CD14-positive monocyte (primary cell): ENCODE results near the gene PARP8. TPM values are rescaled to one million over a fixed set of nuclear protein-coding genes. Genes with fewer than 3 reads are reported as not detected.
A peak's percentile ranks its signal among the peaks of the same experiment; 100 is the strongest.

ENCODE experiments used
- DNase-seq, 3 donors: peaks; one replicate each; pipeline ENCODE4 v3.0.0-alpha.2; 2011 to 2022
- H2AFZ ChIP-seq: 2 replicates; pipeline ENCODE4 v1.6.0; 2012; ENCODE audit warnings: mild to moderate bottlenecking, low read depth, low read length, inconsistent platforms; ENCODE audit not compliant: insufficient read depth, poor library complexity, severe bottlenecking
- H3K27ac ChIP-seq, 2 donors: 1 replicate in 1 of 2; 2 replicates in 1 of 2; pipeline ENCODE4 v1.5.1; 2012 to 2013; ENCODE audit warnings: low read length in 2 of 2, control low read depth in 1 of 2, inconsistent platforms in 1 of 2, low read depth in 1 of 2, mild to moderate bottlenecking in 1 of 2
- H3K27me3 ChIP-seq, 2 donors: one replicate each; pipeline versions ENCODE4 v1.6.0 to v1.6.1; 2011 to 2013; ENCODE audit warnings: low read length in 2 of 2; ENCODE audit not compliant: control insufficient read depth in 2 of 2, insufficient read depth in 2 of 2
- H3K36me3 ChIP-seq, 2 donors: replicated peaks in 1 of 2; 1 replicate in 1 of 2; 2 replicates in 1 of 2; pipeline versions ENCODE4 v1.5.1 to v1.6.1; 2012 to 2013; ENCODE audit warnings: low read length in 2 of 2, control low read depth in 1 of 2, inconsistent platforms in 1 of 2, mild to moderate bottlenecking in 1 of 2; ENCODE audit not compliant: insufficient read depth in 2 of 2, control insufficient read depth in 1 of 2
- H3K4me1 ChIP-seq, 2 donors: 1 replicate in 1 of 2; 2 replicates in 1 of 2; pipeline versions ENCODE4 v1.5.1 to v1.6.1; 2012 to 2013; ENCODE audit warnings: low read length in 2 of 2, control low read depth in 1 of 2, inconsistent platforms in 1 of 2, mild to moderate bottlenecking in 1 of 2, moderate library complexity in 1 of 2; ENCODE audit not compliant: insufficient read depth in 2 of 2, control insufficient read depth in 1 of 2
- H3K4me2 ChIP-seq: replicated peaks from 2 replicates; pipeline ENCODE3; 2012; ENCODE audit warnings: low read length, moderate library complexity, mild to moderate bottlenecking; ENCODE audit not compliant: poor library complexity, severe bottlenecking; ENCODE audit errors: extremely low read depth
- H3K4me3 ChIP-seq, 3 experiments: fragments of 200-600 bp in 1 of 3; sonication (generic) in 1 of 3; replicated peaks in 1 of 3; 1 replicate in 2 of 3; 2 replicates in 1 of 3; pipeline ENCODE4 v1.5.1; 2011 to 2013; ENCODE audit warnings: low read length in 3 of 3, mild to moderate bottlenecking in 3 of 3, control low read depth in 2 of 3, low read depth in 2 of 3, inconsistent platforms in 1 of 3, moderate library complexity in 1 of 3
- H3K79me2 ChIP-seq: 2 replicates; pipeline ENCODE4 v1.6.0; 2012; ENCODE audit warnings: mild to moderate bottlenecking, control low read depth, inconsistent platforms, low read length, moderate library complexity; ENCODE audit not compliant: insufficient read depth
- H3K9ac ChIP-seq: 2 replicates; pipeline ENCODE4 v1.6.0; 2017; ENCODE audit warnings: low read length, mild to moderate bottlenecking; ENCODE audit not compliant: insufficient read depth, poor library complexity, severe bottlenecking
- H3K9me3 ChIP-seq, 2 donors: replicated peaks in 1 of 2; 1 replicate in 1 of 2; 2 replicates in 1 of 2; pipeline versions ENCODE4 v1.5.1 to v1.6.1; 2012 to 2013; ENCODE audit warnings: low read length in 2 of 2, control low read depth in 1 of 2; ENCODE audit not compliant: control insufficient read depth in 1 of 2, insufficient read depth in 1 of 2
- H4K20me1 ChIP-seq: 2 replicates; pipeline ENCODE4 v1.6.0; 2012; ENCODE audit warnings: mild to moderate bottlenecking, low read length, control low read depth, moderate library complexity; ENCODE audit not compliant: insufficient read depth
- H3K27ac Mint-ChIP-seq, 7 donors: one replicate each; pipeline ENCODE4 v1.8.0; 2020; ENCODE audit warnings: mild to moderate bottlenecking in 7 of 7, mixed read lengths in 7 of 7, moderate library complexity in 6 of 7, inconsistent platforms in 2 of 7
- H3K27me3 Mint-ChIP-seq, 3 donors: one replicate each; pipeline ENCODE4 v1.8.0; 2021 to 2022; ENCODE audit warnings: low read depth in 3 of 3, mild to moderate bottlenecking in 3 of 3, mixed read lengths in 3 of 3, moderate library complexity in 3 of 3, inconsistent platforms in 1 of 3
- H3K36me3 Mint-ChIP-seq, 2 donors: one replicate each; pipeline ENCODE4 v1.8.0; 2020; ENCODE audit warnings: mixed read lengths in 2 of 2, inconsistent platforms in 1 of 2, mild to moderate bottlenecking in 1 of 2
- H3K4me1 Mint-ChIP-seq: one replicate; pipeline ENCODE4 v1.8.0; 2020; ENCODE audit warnings: mild to moderate bottlenecking, mixed read lengths
- H3K4me3 Mint-ChIP-seq, 2 donors: one replicate each; pipeline ENCODE4 v1.8.0; 2020; ENCODE audit warnings: mild to moderate bottlenecking in 2 of 2, mixed read lengths in 2 of 2, moderate library complexity in 1 of 2
- H3K9me3 Mint-ChIP-seq, 7 donors: one replicate each; pipeline ENCODE4 v1.8.0; 2020 to 2022; ENCODE audit warnings: mixed read lengths in 7 of 7, mild to moderate bottlenecking in 6 of 7, moderate library complexity in 6 of 7, inconsistent platforms in 2 of 7
- CTCF ChIP-seq: fragments of 200-600 bp; IDR thresholded peaks from one replicate; pipeline ENCODE4 v1.8.0; 2022; ENCODE audit warnings: antibody characterized with exemption, mild to moderate bottlenecking
- WGBS: methylation state at CpG from one replicate; pipeline ENCODE4 v1.1.5; 2013; ENCODE audit warnings: missing lambda C conversion rate; ENCODE audit not compliant: insufficient coverage; 5-methylcytosine and 5-hydroxymethylcytosine counted together
- intact Hi-C, 2 donors: fragments of 100-400 bp; cut with micrococcal nuclease; formaldehyde crosslinking; loops; one replicate each; pipeline versions ENCODE4 v1.15.0 to v1.15.1; 2023
- polyA plus RNA-seq, 3 donors: library from polyadenylated mRNA; depleted of rRNA in 1 of 3; unstranded in 2 of 3; stranded (reverse) in 1 of 3; fragments of 300-500 nt in 2 of 3; fragments of >200 nt in 1 of 3; fragmentation: Illumina TruSeq in 2 of 3; gene quantifications; 1 replicate in 2 of 3; 2 replicates in 1 of 3; pipeline ENCODE4 v1.2.3, GENCODE V29; 2012 to 2021

The PARP8 gene
- polyA plus RNA-seq, 3 donors, result 27.5 to 170 (median 40.6) TPM

GRCh38 chr5:50730336-50730735, 63.9 kb downstream of the PARP8 start:
- Histone ChIP-seq H3K27me3 (no peaks in the 10 kb centered on the region), H3K9ac (no peak overlapping the region), H3K4me1 (peaks cover 3 to 24% of the 10 kb centered on the region in 2 donors), H3K27ac (peak overlapping the region in 1 of 2 donors; percentile 10), H3K36me3 (no peaks in the 10 kb centered on the region), H3K9me3 (no peaks in the 10 kb centered on the region), H3K4me2 (no peak overlapping the region), H2AFZ (no peak overlapping the region), H4K20me1 (peaks cover 97% of the 10 kb centered on the region), H3K79me2 (peaks cover 100% of the 10 kb centered on the region), H3K4me3 (no peak overlapping the region)
- peak overlapping the region in 3 of 7 donors; percentile 38 to 69 (median 60) for H3K27ac Mint-ChIP-seq
- peaks cover 0 to 5% (median 0%) of the 10 kb centered on the region in 7 donors for H3K9me3 Mint-ChIP-seq
- H3K36me3 Mint-ChIP-seq, result peaks cover 0 to 5% of the 10 kb centered on the region in 2 donors
- peaks cover 30% of the 10 kb centered on the region for H3K4me1 Mint-ChIP-seq
- TF ChIP-seq CTCF, result no peak
- H3K27me3 Mint-ChIP-seq, result no peaks in the 10 kb centered on the region
- no peak overlapping the region for H3K4me3 Mint-ChIP-seq
- intact Hi-C loops, result no loop called here
- WGBS, result no CpG with 5 or more reads among the region's 5 CpGs
- DNase-seq, result peak in 1 of 3 donors; percentile 34

GRCh38 chr5:50730841-50731240, 64.4 kb downstream of the PARP8 start:
- peaks cover 0 to 5% of the 10 kb centered on the region in 2 donors for H3K36me3 Mint-ChIP-seq
- H3K27me3 ChIP-seq, result no peaks in the 10 kb centered on the region
- H3K9me3 ChIP-seq, result no peaks in the 10 kb centered on the region
- H3K27ac ChIP-seq, result no peak overlapping the region
- no peaks in the 10 kb centered on the region for H3K27me3 Mint-ChIP-seq
- no peak for DNase-seq
- 83% methylated on average over 3 of the region's 4 CpGs for WGBS
- H3K4me1 Mint-ChIP-seq, result peaks cover 30% of the 10 kb centered on the region
- H3K4me3 ChIP-seq, result no peak overlapping the region
- no peak overlapping the region for H3K4me2 ChIP-seq
- H3K4me3 Mint-ChIP-seq, result no peak overlapping the region
- H3K9ac ChIP-seq, result no peak overlapping the region
- TF ChIP-seq CTCF, result no peak
- H4K20me1 ChIP-seq, result peaks cover 97% of the 10 kb centered on the region
- no peaks in the 10 kb centered on the region for H3K36me3 ChIP-seq
- peaks cover 3 to 24% of the 10 kb centered on the region in 2 donors for H3K4me1 ChIP-seq
- peaks cover 0 to 5% (median 0%) of the 10 kb centered on the region in 7 donors for H3K9me3 Mint-ChIP-seq
- H2AFZ ChIP-seq, result no peak overlapping the region
- intact Hi-C loops, result no loop called here
- peak overlapping the region in 2 of 7 donors; percentile 18 to 35 for H3K27ac Mint-ChIP-seq
- peaks cover 100% of the 10 kb centered on the region for H3K79me2 ChIP-seq
